Measurements from ENCODE around the gene TMTC1. TPM values are rescaled to one million over a fixed set of nuclear protein-coding genes. Genes with fewer than 3 reads are reported as not detected.
"Not testable (repeated sequence)": the region's sequence is repeated elsewhere in the genome, so short reads cannot be mapped to it uniquely, and the experiment has no call there.

TMTC1 gene
- 34.7 TPM for total RNA-seq
- 10 to 100 TPM; 22.5 to 38.1 (median 32.8) TPM for polyA plus RNA-seq (ENCODE audit: insufficient read depth in 1 of 8, insufficient read length in 8 of 8, low replicate concordance in 1 of 8)
- long read RNA-seq, donor 1, full-length matches to known transcripts, result 2 of 2 reads
- long read RNA-seq, donor 1, partial matches to known transcripts, result 0 of 2 reads
- long read RNA-seq, donor 1, other reads (novel, unspliced or antisense), result 0 of 2 reads
- long read RNA-seq, donor 2, full-length matches to known transcripts, result 1 of 1 reads
- long read RNA-seq, donor 2, partial matches to known transcripts, result 0 of 1 reads
- long read RNA-seq, donor 2, other reads (novel, unspliced or antisense), result 0 of 1 reads
- long read RNA-seq, donor 3, full-length matches to known transcripts, result 4 of 4 reads
- long read RNA-seq, donor 3, partial matches to known transcripts, result 0 of 4 reads
- long read RNA-seq, donor 3, other reads (novel, unspliced or antisense), result 0 of 4 reads
- long read RNA-seq, donor 4, full-length matches to known transcripts, result 3 of 3 reads
- long read RNA-seq, donor 4, partial matches to known transcripts, result 0 of 3 reads
- long read RNA-seq, donor 4, other reads (novel, unspliced or antisense), result 0 of 3 reads
- long read RNA-seq, donor 5, full-length matches to known transcripts, result 5 of 5 reads
- long read RNA-seq, donor 5, partial matches to known transcripts, result 0 of 5 reads
- long read RNA-seq, donor 5, other reads (novel, unspliced or antisense), result 0 of 5 reads
- long read RNA-seq, donor 6, full-length matches to known transcripts, result 8 of 8 reads
- long read RNA-seq, donor 6, partial matches to known transcripts, result 0 of 8 reads
- long read RNA-seq, donor 6, other reads (novel, unspliced or antisense), result 0 of 8 reads
- long read RNA-seq, donor 7, full-length matches to known transcripts, result 1 of 1 reads
- long read RNA-seq, donor 7, partial matches to known transcripts, result 0 of 1 reads
- long read RNA-seq, donor 7, other reads (novel, unspliced or antisense), result 0 of 1 reads
- long read RNA-seq, donor 8, full-length matches to known transcripts, result 3 of 3 reads
- long read RNA-seq, donor 8, partial matches to known transcripts, result 0 of 3 reads
- long read RNA-seq, donor 8, other reads (novel, unspliced or antisense), result 0 of 3 reads
- long read RNA-seq, donor 9, result 0 reads
- long read RNA-seq, donor 10, full-length matches to known transcripts, result 5 of 5 reads
- long read RNA-seq, donor 10, partial matches to known transcripts, result 0 of 5 reads
- long read RNA-seq, donor 10, other reads (novel, unspliced or antisense), result 0 of 5 reads
- long read RNA-seq, donor 11, result 0 reads

DNA sequence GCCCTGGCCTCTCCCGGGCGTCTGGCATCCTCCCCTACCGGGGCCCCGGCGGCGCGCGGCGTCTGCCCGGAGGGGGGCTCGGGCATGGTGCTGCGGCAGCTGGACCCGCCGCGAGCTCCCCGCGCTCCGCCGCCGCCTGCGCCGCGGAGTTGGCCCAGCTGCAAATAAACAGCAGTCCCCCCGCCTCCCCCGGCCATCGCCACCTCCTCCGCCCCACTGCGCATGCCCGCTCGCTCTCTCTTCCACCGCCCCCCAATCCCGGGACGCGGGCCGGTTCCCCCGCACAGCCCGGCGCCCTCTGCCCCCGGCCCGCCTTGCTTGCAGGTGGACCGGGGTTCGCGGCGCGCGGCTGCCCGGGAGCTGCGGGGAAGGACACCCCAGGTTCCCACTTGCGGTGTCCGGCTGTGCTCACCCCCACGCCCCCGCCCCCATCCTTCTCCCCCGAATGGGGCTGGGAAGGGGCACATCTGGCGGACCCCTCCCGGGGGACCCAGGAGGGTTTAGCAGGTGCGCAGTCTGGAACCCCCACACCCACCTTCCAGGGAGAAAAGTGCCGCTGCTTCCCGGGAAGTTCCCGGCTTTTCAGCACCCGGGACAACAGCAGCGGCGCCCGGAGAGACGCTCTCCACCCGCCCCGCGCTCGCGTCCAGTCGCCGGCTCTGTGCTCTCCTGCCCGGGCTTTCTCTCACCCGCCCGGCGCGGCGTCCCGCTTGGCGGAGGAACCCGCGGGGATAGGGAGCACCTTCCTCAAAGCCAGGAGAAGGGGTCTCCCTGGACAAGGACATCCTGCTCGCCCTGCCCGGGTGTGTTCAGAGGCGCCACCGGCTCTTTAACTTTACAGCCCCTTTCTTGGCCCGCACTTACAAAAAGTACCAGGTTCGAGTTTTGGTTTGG is at the start of gene TMTC1:
TSS of gene TMTC1 (minus strand) at position 170 of the 894 bp plus-strand sequence. CDS start 191 bp downstream, outside the sequence.
- no peaks in the 10 kb centered on the region for H3K36me3 ChIP-seq (ENCODE audit: control insufficient read depth, insufficient read depth, low read length)
- H3K27me3 ChIP-seq (ENCODE audit: control insufficient read depth, insufficient read depth, low read length), result peaks cover 10% of the 10 kb centered on the region
- under 1% methylated on average over 78 of the region's 87 CpGs for WGBS (ENCODE audit: insufficient coverage)

DNA sequence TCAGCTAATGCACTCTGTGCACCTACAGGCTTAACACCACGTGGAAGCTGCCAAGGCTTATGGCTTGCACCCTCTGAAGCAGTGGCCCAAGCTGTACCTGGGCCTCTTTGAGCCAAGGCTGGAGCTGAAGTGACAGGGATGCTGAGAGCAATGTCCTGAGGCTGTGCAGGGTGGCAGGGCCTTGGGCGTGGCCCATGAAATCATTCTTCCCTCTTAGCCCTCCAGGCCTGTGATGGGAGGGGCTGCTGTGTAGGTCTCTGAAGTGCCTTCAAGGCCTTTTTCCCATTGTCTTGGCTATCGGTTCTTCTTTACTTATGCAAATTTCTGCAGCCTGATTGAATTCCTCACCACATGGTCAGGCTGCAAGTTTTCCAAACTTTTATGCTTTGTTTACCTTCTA is 47.4 kb upstream of the TMTC1 start:
- Histone ChIP-seq H3K27me3 (ENCODE audit: control insufficient read depth, insufficient read depth, low read length) (no peaks in the 10 kb centered on the region), H3K4me3 (ENCODE audit: low read length) (no peak overlapping the region)
- WGBS (ENCODE audit: insufficient coverage), result 83% methylated on average over 2 of the region's 3 CpGs

More for the DNA sequence above, at the start of gene TMTC1:
- Histone ChIP-seq H3K4me1 (ENCODE audit: control insufficient read depth, insufficient read depth, low read length) (peaks cover 8% of the 10 kb centered on the region), H3K27ac (ENCODE audit: low read length) (peak within 1 kb of the TSS; percentile 79), H3K9me3 (replicated peaks; ENCODE audit: control insufficient read depth, low read depth, low read length) (no peaks in the 10 kb centered on the region), H3K4me3 (ENCODE audit: low read length) (peak within 1 kb of the TSS; percentile 74)
- peak; percentile 87 for DNase-seq

DNA sequence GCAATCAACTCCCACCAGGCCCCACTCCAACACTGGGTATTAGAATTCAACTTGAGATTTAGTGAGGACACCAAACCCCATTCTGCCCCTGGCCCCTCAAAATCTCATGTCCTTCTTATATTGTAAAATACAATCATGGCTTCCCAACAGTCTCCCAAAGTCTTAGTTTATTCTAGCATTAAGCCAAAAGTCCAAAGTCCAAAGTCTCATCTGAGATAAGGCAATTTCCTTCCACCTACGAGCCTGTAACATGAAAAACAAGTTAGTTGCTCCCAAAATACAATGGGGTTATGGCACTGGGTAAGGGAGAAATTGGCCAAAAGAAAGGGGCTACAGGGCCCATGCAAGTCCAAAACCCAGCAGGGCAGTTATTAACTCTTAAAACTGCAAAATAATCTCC is 46.6 kb upstream of the TMTC1 start:
- H3K27ac ChIP-seq (ENCODE audit: low read length), result no peak overlapping the region
- H3K36me3 ChIP-seq (ENCODE audit: control insufficient read depth, insufficient read depth, low read length), result no peaks in the 10 kb centered on the region
- no peak for DNase-seq
- H3K9me3 ChIP-seq (replicated peaks; ENCODE audit: control insufficient read depth, low read depth, low read length), result peaks cover 7% of the 10 kb centered on the region
- H3K4me1 ChIP-seq (ENCODE audit: control insufficient read depth, insufficient read depth, low read length), result no peaks in the 10 kb centered on the region
- no peak overlapping the region for H3K4me3 ChIP-seq (ENCODE audit: low read length)
- no peaks in the 10 kb centered on the region for H3K27me3 ChIP-seq (ENCODE audit: control insufficient read depth, insufficient read depth, low read length)
- no CpG with 5 or more reads among the region's 1 CpG for WGBS (ENCODE audit: insufficient coverage)

More for the DNA sequence above, 47.4 kb upstream of the TMTC1 start:
- Histone ChIP-seq H3K36me3 (ENCODE audit: control insufficient read depth, insufficient read depth, low read length) (no peaks in the 10 kb centered on the region), H3K9me3 (replicated peaks; ENCODE audit: control insufficient read depth, low read depth, low read length) (peaks cover 7% of the 10 kb centered on the region), H3K4me1 (ENCODE audit: control insufficient read depth, insufficient read depth, low read length) (no peaks in the 10 kb centered on the region), H3K27ac (ENCODE audit: low read length) (no peak overlapping the region)
- no peak for DNase-seq

DNA sequence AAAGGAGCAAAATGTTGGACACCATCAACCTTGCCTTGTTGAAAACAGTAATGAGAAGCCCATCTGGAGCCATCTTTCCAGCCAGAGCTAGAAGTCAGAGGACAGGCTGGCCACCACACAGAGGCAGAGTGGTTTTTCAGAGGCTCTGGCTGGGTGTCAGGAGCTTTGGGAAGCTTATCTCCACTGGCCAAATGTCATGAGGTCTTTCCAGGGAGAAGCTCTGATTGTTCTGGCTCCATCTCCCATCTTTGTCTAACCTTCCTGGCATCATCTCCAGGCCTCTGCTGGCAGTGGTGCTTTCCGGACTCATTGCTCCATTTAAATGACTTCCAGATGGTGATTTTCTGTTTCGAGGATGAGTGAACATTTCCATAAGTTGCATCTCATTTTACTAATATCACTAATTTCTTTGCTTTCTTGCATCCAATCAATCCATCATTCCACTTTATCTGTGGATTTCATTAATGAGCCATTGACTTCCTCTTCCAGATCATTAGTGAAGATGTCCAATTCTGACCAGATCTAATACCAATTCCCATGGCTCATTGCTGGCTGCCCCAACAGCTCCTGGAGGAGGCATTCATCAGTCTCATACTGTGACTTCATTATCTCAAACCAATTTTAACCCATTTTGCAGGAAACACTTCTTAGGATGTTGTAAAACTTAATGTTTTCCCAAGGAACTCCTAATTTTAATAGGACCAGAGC is 35.3 kb upstream of the TMTC1 start:
- peaks cover 6% of the 10 kb centered on the region for H3K4me1 ChIP-seq (ENCODE audit: control insufficient read depth, insufficient read depth, low read length)
- H3K36me3 ChIP-seq (ENCODE audit: control insufficient read depth, insufficient read depth, low read length), result no peaks in the 10 kb centered on the region
- no peak overlapping the region for H3K4me3 ChIP-seq (ENCODE audit: low read length)
- DNase-seq, result peak; percentile 93
- H3K27ac ChIP-seq (ENCODE audit: low read length), result peak overlapping the region; percentile 75
- H3K27me3 ChIP-seq (ENCODE audit: control insufficient read depth, insufficient read depth, low read length), result no peaks in the 10 kb centered on the region
- 0% methylated on average over 1 of the region's 2 CpGs for WGBS (ENCODE audit: insufficient coverage)
- no peaks in the 10 kb centered on the region for H3K9me3 ChIP-seq (replicated peaks; ENCODE audit: control insufficient read depth, low read depth, low read length)

GRCh38 chr12:29816874-29817725 is 33.4 kb upstream of the TMTC1 start:
- no CpG with 5 or more reads among the region's 2 CpGs for WGBS (ENCODE audit: insufficient coverage)
- peak; percentile 71 for DNase-seq

DNA sequence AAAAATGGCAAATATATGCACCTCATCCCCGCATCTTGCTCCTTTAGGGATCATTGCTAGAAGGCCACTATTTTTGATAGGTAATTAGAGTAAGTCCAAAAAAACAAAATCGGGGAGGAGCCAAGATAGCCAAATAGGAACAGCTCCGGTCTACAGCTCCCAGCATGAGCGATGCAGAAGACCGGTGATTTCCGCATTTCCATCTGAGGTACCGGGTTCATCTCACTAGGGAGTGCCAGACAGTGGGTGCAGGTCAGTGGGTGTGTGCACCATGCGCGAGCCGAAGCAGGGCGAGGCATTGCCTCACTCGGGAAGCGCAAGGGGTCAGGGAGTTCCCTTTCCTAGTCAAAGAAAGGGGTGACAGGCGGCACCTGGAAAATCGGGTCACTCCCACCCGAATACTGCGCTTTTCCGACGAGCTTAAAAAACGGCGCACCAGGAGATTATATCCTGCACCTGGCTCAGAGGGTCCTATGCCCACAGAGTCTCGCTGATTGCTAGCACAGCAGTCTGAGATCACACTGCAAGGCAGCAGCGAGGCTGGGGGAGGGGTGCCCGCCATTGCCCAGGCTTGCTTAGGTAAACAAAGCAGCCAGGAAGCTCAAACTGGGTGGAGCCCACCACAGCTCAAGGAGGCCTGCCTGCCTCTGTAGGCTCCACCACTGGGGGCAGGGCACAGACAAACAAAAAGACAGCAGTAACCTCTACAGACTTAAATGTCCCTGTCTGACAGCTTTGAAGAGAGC is 26.0 kb upstream of the TMTC1 start:
- H3K27ac ChIP-seq (ENCODE audit: low read length); H3K36me3 ChIP-seq (ENCODE audit: control insufficient read depth, insufficient read depth, low read length); H3K4me3 ChIP-seq (ENCODE audit: low read length); H3K9me3 ChIP-seq (replicated peaks; ENCODE audit: control insufficient read depth, low read depth, low read length); H3K27me3 ChIP-seq (ENCODE audit: control insufficient read depth, insufficient read depth, low read length); H3K4me1 ChIP-seq (ENCODE audit: control insufficient read depth, insufficient read depth, low read length); DNase-seq: not testable (repeated sequence)
- 79% methylated on average over 6 of the region's 24 CpGs for WGBS (ENCODE audit: insufficient coverage)

More at GRCh38 chr12:29816874-29817725, 33.4 kb upstream of the TMTC1 start:
- Histone ChIP-seq H3K36me3 (ENCODE audit: control insufficient read depth, insufficient read depth, low read length) (no peaks in the 10 kb centered on the region), H3K27ac (ENCODE audit: low read length) (peak overlapping the region; percentile 20), H3K4me3 (ENCODE audit: low read length) (no peak overlapping the region), H3K4me1 (ENCODE audit: control insufficient read depth, insufficient read depth, low read length) (peaks cover 6% of the 10 kb centered on the region), H3K27me3 (ENCODE audit: control insufficient read depth, insufficient read depth, low read length) (no peaks in the 10 kb centered on the region), H3K9me3 (replicated peaks; ENCODE audit: control insufficient read depth, low read depth, low read length) (no peaks in the 10 kb centered on the region)

DNA sequence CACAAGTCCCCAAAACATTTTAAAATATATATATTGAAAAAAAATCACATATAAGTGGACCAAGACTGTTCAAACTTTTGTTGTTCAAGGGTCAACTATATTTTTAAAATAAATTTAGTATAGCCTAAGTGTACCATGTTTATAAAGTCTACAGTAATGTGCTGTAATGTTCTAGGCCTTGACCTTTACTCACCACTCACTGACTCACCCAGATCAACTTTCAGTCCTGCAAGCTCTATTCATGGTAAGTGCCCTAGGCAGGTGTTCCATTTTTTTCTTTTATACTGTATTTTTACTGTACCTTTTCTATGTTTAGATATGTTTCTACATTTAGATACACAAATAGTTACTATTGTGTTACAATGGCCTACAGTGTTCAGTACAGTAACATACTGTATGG is 23.4 kb upstream of the TMTC1 start:
- no peaks in the 10 kb centered on the region for H3K4me1 ChIP-seq (ENCODE audit: control insufficient read depth, insufficient read depth, low read length)
- no peaks in the 10 kb centered on the region for H3K9me3 ChIP-seq (replicated peaks; ENCODE audit: control insufficient read depth, low read depth, low read length)
- no peaks in the 10 kb centered on the region for H3K36me3 ChIP-seq (ENCODE audit: control insufficient read depth, insufficient read depth, low read length)
- H3K27ac ChIP-seq (ENCODE audit: low read length), result no peak overlapping the region
- H3K27me3 ChIP-seq (ENCODE audit: control insufficient read depth, insufficient read depth, low read length), result no peaks in the 10 kb centered on the region
- DNase-seq, result no peak
- H3K4me3 ChIP-seq (ENCODE audit: low read length), result no peak overlapping the region

DNA sequence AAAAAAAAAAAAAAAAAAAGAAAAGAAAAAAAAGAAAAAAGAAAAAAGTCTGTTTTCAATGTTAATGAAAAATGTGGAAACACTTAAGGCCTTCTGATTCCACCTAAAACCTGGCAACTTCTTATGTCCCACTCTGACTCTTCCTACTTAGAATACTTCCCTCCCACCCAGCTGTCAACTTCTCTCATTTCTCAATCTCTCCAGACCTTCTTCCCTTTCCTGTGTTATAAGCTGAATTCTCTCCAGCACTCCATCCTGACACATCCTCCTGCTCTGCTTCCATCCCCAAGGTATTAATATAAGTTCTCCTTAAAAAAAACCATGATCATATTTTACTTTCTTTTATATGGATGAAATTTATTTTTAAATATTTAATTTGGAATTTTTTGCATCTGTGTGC is 20.3 kb upstream of the TMTC1 start:
- H3K36me3 ChIP-seq (ENCODE audit: control insufficient read depth, insufficient read depth, low read length), result no peaks in the 10 kb centered on the region
- H3K4me3 ChIP-seq (ENCODE audit: low read length), result no peak overlapping the region
- no peaks in the 10 kb centered on the region for H3K9me3 ChIP-seq (replicated peaks; ENCODE audit: control insufficient read depth, low read depth, low read length)
- DNase-seq, result peak; percentile 89
- no peak overlapping the region for H3K27ac ChIP-seq (ENCODE audit: low read length)
- H3K27me3 ChIP-seq (ENCODE audit: control insufficient read depth, insufficient read depth, low read length), result no peaks in the 10 kb centered on the region
- peaks cover 5% of the 10 kb centered on the region for H3K4me1 ChIP-seq (ENCODE audit: control insufficient read depth, insufficient read depth, low read length)

Data from muscle of leg (tissue), 16 donors.